Measurements from ENCODE around the gene ANKRD44.

- no peak for TF ChIP-seq CTCF (conservative IDR thresholded peaks at IDR 0.05 in 1 of 2, IDR thresholded peaks at IDR 0.05 in 1 of 2; ENCODE audit: extremely low read depth in 1 of 2, insufficient read depth in 1 of 2, low read depth in 1 of 2, low read length in 2 of 2)
- TF ChIP-seq EZH2 (IDR thresholded peaks at IDR 0.05; ENCODE audit: borderline replicate concordance, low read length): no peak
These were observed 258.2 kb downstream of the ANKRD44 start for GRCh38 chr2:197052356-197052755.

Measured in mammary epithelial cell (primary cell).